OCI-LY3 (cell line): Measurements from ENCODE around the gene GRAMD4.

ENCODE experiments used
- CTCF ChIP-seq: fragments of 200-600, 300-600 bp; sonication (generic); IDR thresholded peaks from 2 replicates; pipeline ENCODE4 v1.5.1; 2014; ENCODE audit warnings: antibody characterized with exemption, low read length, low read depth
- EZH2phosphoT487 ChIP-seq: fragments of 200-600 bp; shearing (Covaris generic); IDR thresholded peaks from 2 replicates; pipeline ENCODE4 v1.6.1; 2018; ENCODE audit warnings: antibody characterized with exemption, mixed run types, low read depth

GRCh38 chr22:46584081-46584921 lies 35.9 kb upstream of the GRAMD4 start:
- TF ChIP-seq CTCF, result no peak
- TF ChIP-seq EZH2phosphoT487, result no peak
